ENCODE measurements around the gene CRIP1.
A peak's percentile ranks its signal among the peaks of the same experiment; 100 is the strongest.

DNA sequence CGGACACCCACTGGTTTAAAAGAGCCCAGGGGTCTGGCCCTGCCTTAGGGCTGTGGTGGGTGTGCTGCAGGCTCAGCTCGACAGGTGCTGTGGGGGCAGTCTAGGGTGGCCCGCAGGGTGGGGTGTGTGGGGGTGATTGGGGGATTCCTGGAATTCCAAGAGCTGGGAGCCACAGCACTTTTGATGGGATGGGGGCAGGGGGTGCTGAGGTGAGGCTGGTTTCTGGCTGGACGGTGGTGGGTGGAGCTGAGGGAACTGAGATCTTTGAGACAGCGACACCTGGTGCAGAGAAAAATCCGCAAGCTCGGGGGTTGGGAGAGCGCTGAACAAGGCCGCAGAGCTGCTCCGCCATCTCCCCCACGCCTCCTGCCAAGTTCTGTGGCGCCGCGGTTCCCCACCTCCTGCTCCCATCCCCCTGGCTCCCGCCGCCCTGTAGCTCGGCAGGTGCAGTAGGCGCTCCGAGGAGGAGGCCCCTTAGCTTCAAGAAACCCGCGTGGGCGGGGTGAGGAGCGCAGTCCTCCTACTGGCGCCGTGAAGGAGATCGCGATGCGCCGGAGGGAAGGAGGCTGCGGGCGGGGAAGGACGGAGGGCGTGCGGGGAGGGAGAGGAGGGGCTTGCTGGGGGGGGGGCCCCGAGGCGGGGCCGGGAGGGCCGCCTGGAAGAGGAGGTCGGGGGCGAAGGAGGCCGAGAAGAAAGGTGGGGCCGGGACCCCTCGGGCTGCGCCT lies 3.0 kb downstream of the CRIP1 start:
- TF ChIP-seq CTCF (IDR thresholded peaks at IDR 0.05; ENCODE audit: insufficient read depth, low read depth, low read length) (peak; percentile 45), EZH2 (IDR thresholded peaks at IDR 0.05; ENCODE audit: insufficient read depth, low read length) (no peak)
